HG02852 (cell line): ENCODE results near the gene PHF24.
"Not testable (repeated sequence)": the region's sequence is repeated elsewhere in the genome, so short reads cannot be mapped to it uniquely, and the experiment has no call there.

Experiments
- ATAC-seq: cut with Tn5 transposase; IDR thresholded peaks from one replicate; pipeline ENCODE4 v1.9.1; 2021; ENCODE audit warnings: mild to moderate bottlenecking, moderate library complexity; ENCODE audit not compliant: unreplicated experiment

PHF24 gene

DNA sequence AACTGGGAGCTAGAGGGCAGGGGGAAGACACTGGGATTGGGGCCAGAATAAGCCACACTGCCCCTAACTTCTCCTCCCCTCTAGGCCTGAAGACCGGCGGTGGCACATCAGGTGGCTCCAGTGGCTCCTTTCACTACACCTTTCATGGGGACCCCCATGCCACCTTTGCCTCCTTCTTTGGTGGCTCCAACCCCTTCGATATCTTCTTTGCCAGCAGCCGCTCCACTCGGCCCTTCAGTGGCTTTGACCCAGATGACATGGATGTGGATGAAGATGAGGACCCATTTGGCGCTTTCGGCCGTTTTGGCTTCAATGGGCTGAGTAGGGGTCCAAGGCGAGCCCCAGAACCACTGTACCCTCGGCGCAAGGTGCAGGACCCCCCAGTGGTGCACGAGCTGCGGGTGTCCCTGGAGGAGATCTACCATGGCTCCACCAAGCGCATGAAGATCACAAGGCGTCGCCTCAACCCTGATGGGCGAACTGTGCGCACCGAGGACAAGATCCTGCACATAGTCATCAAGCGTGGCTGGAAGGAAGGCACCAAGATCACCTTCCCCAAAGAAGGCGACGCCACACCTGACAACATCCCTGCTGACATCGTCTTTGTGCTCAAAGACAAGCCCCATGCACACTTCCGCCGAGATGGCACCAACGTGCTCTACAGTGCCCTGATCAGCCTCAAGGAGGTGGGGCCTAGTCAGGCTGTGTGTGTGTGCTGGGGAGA, 38.3 kb downstream of the PHF24 start:
- no peak for ATAC-seq

DNA sequence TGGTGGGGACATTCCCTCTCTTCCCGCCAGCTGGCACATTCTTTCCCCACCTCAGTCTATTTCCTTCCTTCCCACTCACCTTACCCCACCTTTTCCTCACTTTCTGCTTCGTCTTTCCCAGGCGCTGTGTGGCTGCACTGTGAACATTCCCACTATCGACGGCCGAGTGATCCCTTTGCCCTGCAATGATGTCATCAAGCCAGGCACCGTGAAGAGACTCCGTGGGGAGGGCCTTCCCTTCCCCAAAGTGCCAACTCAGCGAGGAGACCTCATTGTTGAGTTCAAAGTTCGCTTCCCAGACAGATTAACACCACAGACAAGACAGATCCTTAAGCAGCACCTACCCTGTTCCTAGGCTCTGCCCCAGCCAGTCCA, 38.8 kb downstream of the PHF24 start:
- no peak for ATAC-seq

DNA sequence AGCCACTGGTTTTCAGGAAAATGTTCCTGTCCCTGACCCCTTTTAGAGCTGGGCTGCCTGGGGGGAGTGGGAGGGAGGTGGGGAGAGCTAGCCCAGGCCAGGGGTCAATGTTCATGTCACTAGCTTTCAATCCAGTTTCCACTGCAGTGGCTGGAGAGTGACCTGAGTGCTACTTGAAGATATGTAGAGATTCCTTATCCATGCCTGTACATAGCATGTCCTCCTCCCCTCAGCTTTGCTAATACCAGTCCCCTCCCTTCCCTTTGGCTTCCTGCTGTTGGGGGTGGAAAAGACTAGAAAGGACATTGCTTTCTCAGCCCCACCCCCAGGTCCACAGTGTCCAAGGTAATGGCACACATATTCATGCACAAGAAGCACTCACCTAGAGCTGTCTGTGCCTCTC, 39.3 kb downstream of the PHF24 start:
- no peak for ATAC-seq

DNA sequence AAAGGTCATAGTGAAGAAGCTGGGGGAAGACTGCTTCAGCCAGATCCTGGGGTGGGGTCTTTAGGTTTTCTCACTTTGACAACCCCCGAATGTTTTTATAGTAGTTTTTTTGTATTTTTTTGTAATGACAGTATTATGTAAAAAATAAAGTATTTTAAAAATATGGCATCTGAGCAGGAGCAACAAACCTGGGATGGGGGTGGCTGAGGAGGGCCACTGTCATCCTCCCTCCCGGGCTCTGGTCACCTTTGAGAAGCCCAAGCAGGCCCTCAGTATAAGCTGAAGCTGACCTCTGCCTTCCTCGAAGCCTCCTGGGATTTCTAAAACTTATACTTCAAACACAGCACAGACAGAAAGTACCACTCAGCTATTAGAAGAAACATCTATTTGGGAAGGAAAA, 40.2 kb downstream of the PHF24 start:
- ATAC-seq, result no peak

DNA sequence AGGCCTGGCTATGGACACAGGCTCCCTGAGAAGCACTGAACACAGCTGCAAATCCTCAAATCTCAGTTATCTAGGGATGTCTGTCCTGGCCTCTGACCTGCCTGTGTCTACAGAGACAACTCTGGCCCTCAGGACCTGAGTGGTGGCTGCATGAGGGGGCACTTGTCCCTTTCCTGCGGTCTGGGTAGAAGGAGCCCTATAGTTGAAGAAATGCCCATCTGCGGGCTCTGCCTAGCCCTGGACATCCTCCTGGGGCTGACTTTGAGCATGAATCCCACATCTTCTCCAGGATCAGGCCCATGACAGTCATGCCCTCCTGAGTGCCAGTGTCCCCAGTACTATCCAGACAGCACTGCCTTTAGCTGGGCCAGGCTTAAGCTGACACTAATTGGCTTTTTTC, 41.5 kb downstream of the PHF24 start:
- no peak for ATAC-seq

DNA sequence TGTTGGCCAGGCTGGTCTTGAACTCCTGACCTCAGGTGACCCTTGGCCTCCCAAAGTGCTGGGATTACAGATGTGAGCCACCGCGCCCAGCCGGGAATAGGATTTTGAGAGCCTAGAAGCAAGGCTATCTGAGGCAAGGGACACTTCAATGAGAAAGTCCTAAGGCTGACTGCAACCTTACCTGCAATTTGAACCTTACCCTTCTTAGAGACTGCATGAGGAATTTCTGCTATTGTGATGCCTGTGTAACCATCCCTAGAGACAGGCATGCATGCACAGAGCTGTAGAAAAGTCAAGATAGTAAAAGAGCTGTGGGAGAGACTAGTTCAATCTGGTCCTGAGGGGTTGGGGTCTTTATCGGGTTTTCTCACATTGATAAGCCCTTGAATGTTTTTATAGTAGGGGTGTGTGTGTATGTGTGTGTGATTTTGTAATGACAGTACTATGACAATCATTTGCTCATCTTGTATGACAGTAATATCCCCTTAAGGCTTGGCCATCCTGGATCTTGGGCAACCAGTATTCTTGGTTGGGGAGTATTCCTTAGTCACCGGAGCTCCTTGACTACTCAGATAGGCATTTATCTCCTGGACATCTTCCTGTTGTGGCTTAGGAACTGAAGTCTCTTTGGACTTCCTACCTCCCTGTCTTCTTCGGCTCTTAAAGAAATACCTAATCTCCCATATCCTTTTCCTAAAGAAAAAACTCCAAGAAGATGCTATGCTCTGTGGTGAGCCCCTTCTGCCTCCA, 42.6 kb downstream of the PHF24 start:
- ATAC-seq, result no peak

DNA sequence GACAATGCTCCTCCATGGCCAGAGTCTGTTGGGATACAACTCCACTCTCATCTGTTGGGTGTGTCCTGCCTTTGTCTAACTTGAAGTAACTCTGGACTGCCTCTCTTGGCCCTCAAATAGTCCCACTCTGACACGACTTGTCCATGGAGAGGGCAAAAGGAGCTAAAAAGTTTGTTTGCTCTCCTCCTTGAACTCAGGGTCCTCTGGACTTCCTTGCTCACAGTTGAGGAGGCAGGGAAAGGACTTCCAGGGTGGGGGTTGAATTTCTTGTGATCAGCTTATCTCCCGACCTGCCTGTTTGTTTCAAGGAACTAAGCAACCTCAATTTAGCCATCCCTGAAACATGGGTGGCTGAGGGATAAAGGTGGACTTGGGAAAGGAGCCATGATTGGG, 43.2 kb downstream of the PHF24 start:
- ATAC-seq, result no peak

DNA sequence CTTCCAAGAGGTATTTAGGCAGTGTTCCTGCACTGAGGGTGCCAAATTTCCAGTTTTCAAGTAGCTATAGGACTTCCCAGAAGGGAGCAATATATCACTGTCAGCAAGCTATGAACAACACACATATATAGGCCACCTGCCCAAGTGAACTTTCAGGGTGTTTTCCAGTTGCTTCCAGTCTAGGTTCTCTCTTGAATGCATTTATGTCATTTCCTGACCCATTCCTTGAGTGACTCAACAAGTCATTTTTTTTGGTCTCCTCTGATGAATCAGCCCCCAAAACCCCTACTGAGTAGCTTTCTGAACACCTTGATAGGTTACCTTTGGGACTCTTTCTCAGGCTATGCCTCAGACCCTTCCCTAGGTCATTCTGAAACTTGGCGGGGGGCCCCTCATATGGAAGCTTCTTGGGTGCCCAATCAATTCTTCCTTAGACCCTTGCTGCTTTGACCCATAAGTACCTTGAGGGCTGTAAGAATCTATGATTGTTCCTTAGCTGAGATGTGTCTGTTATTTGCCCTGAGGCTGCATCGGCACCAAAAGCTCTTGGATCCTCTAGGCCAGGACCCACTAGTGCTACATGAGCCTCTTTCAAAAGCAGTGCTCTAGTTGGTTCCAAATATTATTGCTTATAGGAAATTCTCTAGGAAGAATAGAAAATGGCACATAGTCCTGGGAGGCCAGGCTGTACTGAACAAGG, 43.9 kb downstream of the PHF24 start:
- peak; percentile 59 for ATAC-seq

DNA sequence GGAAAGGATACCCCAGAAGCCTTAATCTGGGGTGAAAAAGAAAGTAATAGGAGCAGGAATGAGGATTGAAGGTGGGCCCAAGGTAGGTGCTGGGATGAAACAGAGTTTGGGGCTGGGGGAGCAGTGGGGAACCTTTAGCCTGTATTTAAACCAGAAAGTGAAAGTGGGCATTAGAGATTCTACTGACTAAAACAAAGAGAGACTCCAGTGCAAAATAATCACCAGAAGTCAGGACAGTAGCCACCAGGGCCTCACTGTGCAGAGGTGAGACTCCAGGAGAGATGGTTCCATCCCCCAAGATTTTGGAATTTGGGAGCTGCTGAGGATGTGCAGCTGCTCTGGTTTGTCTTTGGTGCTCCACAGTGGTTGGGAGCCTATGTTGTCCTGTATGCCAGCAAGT, 44.5 kb downstream of the PHF24 start:
- no peak for ATAC-seq

DNA sequence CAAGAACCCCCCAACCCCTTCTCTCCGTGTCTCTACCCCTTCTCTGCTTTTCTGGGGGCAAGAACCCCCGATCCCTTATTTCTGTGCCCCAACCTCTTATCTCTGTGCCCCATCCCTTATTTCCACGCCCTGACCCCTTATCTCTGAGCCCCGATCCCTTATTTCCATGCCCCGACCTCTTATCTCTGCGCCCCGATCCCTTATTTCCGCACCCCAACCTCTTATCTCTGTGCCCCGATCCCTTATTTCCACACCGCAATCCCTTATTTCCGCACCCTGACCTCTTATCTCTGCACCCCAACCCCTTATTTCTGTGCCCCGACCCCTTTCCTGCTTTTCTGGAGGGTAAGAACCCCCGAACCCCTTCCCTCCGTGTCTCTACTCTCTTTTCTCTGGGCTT, 46.2 kb downstream of the PHF24 start:
- ATAC-seq, result not testable (repeated sequence)

DNA sequence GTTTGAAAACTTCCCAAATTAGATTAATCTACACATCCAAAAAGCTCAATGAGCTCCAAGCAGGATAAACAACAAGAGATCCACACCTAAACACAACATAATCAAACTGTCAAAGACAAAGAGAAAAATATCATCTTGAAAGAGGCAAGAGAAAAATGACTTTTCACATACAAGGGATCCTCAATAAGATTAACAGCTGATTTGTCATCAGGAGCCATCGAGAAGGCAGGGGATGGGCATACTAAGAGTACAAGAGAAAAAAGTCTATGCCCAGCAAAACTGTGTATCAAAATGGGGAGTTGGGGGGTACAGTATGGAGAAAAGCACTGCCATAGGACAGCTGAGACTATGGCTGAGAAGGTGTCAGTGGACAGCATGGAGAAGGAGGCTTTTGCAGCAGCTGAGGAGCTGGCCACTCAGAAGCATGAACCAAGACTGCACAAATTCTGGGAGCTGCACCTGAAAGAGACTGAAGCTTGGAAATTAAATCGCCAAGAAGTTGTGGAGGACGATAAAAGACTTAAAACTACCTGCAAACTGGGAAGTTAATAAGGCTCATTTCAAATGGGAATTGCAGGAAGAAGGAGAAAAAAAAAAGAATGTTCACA, 52.4 kb downstream of the PHF24 start:
- no peak for ATAC-seq

DNA sequence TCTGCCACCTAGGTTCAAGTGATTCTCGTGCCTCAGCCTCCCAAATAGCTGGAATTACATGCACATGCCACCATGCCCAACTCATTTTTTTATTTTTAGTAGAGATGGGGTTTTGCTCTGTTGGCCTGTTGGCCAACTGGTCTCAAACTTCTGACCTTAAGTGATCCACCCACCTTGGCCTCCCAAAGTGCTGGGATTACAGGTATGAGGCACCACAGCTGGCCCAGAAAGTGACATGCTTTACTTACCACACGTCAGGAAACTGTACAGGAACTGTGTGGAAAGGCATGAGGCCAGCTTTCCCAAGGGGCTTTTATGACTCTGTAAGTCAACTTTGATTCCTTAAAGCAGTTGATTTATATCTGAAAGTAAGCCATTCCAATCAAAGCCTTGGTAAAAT, 56.4 kb downstream of the PHF24 start:
- ATAC-seq, result no peak

DNA sequence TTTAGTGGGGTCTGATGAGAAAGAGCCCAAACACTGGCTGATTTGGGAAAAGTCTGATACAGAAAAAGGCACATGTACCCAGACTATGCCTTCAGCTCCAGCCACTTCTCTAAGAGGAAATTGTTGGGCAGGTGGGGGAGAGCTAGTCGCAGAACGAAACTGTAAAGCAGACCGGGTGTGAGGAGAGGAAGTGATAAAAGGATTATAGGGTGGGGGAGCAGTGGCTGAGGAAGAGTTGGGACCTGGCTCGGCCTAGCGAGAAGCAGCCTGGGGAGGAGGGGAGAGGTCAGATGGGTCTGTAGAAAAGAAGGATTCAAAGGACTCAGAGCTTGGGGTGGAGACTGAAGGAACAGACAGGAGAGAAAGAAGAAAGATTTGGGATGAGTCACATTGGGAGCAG, 65.4 kb downstream of the PHF24 start:
- not testable (repeated sequence) for ATAC-seq

DNA sequence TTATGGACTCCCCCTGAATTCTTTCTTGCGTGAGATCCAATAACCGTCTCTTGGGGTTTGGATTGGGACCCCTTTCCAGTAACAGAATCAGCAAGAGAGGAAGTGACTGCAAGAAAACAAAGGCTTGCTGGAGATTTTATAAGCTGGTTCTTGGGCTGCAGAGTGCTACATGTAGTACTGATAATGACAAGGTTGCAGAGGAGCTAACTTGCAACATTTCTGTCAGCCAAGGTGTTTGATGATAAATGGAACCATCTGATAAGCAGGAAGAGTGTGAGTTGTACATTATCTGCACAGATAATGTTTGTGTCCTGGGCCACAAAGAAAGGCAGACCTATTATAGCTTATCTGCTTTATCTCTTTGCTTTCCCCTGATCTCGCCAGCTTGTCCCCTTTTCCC, 68.6 kb downstream of the PHF24 start:
- no peak for ATAC-seq

DNA sequence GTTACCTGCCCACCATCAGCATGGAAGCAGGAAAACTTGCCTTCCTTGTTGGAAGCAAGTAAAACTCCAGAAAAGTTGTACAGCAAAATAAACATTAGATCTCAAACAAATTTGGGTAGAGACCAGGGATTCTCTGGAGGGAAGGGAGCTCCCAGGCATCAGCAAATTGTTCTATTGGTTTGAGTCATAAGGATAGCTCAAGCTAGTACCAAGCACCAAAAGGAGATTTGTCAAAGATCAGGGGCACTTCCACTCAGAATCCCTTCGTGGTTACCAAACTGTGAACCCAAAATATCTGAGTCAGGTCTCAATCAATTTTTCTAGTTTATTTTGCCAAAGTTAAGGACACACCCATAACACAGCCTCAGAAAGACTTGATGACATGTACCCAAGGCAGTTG, 69.3 kb downstream of the PHF24 start:
- no peak for ATAC-seq

DNA sequence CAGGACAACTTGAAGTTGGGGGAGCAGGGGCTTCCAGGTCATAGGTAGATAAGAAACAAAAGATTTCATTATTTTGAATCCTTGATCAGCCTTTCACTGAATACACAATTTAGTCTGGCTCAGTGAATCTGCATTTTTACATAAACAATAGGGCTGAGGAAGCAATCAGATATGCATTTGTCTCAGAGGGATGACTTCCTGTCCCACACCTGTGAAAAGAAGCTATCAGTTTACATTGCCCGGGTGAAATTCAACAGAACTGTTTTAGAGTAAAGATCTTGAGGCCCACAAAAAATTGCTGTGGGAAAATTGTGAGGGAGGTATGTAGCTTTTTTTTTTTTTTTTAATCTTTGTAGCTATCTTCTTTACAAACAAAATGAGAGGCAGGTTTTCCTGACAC, 69.8 kb downstream of the PHF24 start:
- no peak for ATAC-seq

DNA sequence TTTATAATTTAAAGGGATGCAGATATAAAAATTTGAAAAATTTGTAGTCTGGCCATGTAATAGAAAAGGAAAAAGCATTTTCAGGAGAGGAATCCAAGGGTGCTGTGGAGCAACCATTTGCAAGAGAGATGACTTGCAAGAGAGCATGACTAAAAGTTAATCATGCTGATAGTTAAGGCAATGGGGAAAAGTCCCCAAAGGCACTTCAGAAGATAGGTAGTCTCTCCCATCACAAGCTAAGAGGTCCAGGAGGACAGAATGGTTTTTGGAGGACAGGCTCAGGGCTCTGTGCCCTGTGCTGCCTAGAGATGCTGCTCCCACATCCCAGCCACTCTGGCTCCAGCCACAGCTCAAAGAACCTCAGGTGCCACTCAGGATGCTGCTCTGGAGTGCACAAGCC, 70.3 kb downstream of the PHF24 start:
- no peak for ATAC-seq

DNA sequence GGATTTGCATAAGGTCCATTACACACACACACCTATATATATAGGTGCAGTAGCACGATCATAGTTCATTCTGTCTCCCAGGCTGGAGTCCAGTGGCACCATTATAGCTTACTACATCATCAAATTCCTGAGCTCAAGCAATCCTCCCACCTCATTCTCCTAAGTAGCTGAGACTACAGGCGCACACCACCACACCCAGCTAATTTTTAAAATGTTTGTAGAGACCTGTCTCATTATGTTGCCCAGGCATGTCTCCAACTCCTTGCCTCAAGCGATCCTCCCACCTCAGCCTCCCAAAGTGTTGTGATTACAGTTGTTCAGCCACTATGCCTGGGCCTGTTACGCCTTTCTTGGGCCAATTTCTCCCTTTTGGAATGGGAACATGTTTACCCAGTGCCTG, 71.2 kb downstream of the PHF24 start:
- no peak for ATAC-seq

DNA sequence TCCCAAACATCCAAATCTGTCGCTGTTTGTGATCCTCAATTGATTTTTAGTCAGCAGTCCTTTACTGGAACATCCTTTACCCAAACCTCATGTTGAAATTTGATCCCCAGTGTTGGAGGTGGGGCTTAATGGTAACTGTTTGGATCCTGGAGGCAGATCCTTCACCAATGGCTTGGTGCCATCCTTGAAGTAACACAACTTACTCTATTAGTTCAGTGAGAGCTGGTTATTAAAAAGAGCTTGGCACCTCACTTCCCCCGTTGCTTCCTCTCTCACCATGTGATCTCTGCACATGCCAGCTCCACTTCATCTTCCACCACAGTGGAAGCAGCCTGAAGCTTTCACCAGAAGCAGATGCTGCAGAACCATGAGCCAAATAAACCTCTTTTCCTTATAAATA, 71.8 kb downstream of the PHF24 start:
- ATAC-seq, result no peak
